Activated CD4-positive, alpha-beta T cell treated with anti-CD3 and anti-CD28 coated beads, Interleukin-2, amount 50 U/mL, for 4 hours (primary cell): ENCODE results near the gene ERP29.
"Not testable (repeated sequence)": the region's sequence is repeated elsewhere in the genome, so short reads cannot be mapped to it uniquely, and the experiment has no call there.

ENCODE experiments used
- DNase-seq, 2 experiments: peaks; one replicate each; pipeline ENCODE4 v3.0.0-alpha.2; 2020

ERP29 gene

GRCh38 chr12:112012775-112013600 lies at the start of gene ERP29, which contains the start of gene TMEM116:
TSS of gene ERP29 (plus strand) at chr12:112013426. CDS start at chr12:112013466, 40 bp downstream.
TSS of gene TMEM116 (minus strand) at chr12:112013165. CDS start at chr12:112005270, 7,895 bp downstream.
- peak; percentile 100 for DNase-seq

DNA sequence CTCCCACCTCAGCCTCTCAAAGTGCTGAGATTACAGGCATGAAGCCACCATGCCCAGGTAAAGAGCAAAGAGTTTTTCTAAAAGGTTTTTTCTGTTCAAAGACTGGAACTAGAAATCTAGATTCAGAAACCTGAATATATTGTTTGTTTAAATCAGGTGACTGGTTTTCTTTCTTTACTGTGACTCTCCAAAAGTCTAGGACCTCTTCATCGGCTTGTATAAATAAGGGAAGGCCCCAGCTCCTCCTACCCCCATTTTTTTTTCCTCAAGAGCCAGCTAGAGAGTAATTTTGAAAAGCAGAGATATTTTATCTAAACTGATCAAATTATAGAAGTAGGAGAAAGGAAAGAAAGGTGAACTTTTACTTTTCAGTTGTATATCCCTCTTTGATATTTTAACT lies 48.3 kb upstream of the ERP29 start:
- no peak for DNase-seq

GRCh38 chr12:111971800-111972199 lies 41.4 kb upstream of the ERP29 start:
- no peak for DNase-seq

DNA sequence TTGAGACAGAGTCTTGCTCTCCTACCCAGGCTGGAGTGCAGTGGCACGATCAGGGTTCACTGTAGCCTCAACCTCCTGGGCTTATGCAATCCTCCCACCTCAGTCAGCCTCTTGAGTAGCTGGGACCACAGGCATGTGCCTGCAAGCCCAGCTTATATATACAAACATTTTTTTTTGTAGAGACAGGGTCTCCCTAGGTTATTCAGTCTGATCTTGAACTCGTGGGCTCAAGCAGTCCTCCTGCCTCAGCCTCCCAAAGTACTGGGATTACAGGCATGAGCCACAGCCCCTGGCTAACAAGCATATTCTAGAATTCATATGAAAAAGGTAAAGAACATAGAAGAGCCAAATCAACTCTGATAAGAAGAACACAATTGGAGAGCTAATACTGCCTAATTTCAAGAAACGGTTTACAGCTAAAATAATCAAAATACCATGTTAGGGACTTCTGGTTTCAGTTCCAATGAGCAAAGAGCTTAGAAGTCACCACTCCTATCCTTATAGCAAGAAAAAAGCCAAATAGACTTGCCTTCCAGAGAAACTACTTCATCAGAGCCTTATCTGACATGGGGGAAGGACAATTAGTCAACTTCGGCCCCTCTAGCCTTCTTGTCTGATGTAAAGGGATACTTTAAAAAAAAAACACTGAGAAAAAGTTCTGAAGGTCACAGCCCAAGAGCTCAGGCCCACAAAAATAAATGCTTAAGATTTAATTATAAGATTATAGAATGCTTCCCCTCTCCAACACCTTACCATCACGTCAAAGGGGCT lies 37.9 kb upstream of the ERP29 start:
- DNase-seq, result no peak

DNA sequence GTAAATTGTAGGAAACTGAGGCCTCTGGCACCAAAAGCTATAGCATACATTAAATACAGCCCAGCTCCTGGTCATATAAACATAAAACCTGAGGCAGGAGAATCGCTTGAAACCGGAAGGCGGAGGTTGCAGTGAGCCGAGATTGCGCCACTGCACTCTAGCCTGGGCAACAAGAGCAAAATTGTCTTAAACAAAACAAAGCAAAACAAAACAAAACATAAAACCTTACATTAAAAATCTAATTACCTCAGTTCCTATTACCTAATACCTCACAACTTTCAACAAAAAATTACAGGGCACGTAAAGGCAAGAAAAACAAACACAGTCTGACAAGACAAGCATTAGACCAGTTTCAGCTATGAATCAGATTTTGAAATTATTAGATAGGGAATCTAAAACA lies 36.9 kb upstream of the ERP29 start:
- DNase-seq, result no peak

- DNase-seq, result no peak
Observed at GRCh38 chr12:111976860-111977259, 36.4 kb upstream of the ERP29 start.

DNA sequence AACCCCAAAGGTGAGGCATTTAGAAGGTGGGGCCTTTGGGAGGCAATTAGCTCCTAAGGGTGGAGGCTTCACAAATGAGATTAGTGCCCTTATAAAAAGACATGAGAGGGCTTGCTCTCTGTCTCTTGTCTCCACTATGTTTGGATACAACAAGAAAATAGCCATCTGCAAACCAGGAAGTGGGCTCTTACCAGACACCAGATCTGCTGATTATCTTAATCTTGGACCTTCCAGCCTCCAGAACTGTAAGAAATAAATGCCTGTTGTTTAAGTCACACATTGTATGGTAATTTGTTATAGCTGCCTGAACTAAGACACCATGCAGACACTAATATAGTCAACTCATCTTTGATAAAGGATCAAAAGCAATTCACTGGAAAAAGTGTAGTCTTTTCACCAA lies 34.7 kb upstream of the ERP29 start:
- no peak for DNase-seq

DNA sequence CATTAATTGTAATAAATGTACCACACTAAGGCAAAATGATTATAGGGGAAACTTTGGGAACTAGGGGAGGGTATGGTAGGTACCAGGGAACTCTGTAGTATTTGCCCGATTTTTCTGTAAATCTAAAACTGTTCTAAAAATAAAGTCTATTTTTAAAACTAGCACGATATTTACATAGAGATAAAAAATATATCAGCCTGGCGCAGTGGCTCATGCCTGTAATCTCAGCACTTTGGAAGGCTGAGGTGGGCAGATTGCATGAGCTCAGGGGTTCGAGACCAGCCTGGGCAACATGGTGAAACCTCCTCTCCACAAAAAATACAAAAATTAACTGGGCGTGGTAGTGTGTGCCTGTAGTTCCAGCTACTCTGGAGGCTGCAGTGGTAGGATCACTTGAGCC lies 32.6 kb upstream of the ERP29 start:
- DNase-seq, result no peak

- no peak for DNase-seq
Observed at GRCh38 chr12:111981987-111982386, 31.2 kb upstream of the ERP29 start.

- DNase-seq, result no peak
Observed at GRCh38 chr12:111984820-111985219, 28.4 kb upstream of the ERP29 start.

DNA sequence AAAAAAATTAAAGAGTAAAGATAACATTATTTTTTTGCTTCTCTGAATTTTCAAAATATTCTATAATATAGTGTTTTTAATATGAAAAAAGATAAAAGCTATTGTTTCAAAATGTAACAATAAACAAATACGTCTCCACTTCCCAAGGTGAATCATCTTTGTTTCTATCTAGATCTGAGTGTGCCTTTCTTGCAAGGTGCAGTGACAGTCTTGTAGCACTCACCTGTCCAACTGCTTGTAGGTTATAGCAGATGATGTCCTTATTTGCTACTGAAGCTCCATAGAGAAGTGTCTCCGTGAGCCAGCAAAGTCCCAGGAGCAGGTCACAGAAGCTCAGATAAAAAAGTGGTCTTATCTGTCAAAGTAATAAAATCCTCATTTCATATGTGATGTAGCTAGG lies 21.7 kb upstream of the ERP29 start:
- no peak for DNase-seq

- no peak for DNase-seq
Observed at GRCh38 chr12:111991946-111992345, 21.3 kb upstream of the ERP29 start.

- DNase-seq, result no peak
Observed at GRCh38 chr12:111992464-111992863, 20.8 kb upstream of the ERP29 start.

DNA sequence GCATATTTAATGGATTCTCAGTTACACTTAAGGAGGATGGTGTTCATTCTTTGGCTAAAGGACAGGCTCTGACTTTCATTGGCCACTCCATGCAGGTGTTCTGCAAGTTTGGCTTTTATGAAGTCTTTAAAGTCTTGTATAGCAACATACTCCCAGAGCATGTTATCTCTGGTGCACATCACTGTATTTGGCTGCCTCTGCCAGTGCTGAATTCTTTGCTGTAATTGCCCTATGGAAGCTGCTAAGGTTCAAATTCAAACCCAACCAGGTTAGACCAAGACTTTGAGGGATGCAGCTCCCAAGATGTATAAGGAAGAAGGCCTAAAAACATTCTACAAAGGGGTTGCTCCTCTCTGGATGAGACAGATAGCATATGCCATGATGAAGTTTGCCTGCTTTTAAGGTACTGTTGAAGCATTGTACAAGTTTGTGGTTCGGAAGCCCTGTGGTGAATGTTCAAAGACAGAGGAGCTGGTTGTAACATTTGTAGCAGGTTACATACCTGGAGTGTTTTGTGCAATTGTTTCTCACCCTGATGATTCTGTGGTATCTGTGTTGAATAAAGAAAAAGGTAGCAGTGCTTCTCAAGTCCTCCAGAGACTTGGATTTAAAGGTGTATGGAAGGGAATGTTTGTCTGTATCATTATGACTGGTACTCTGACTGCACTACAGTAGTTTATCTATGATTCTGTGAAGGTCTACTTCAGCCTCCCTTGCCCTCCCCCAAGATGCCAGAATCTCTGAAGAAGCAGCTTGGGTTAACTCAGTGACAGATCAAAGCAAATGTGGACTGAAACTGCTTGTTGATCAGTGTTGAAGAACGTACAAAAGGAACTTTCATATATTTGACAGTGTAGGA lies 19.7 kb upstream of the ERP29 start:
- no peak for DNase-seq

- DNase-seq, result not testable (repeated sequence)
Observed at GRCh38 chr12:111994211-111995111, 18.8 kb upstream of the ERP29 start.

- DNase-seq, result no peak
Observed at GRCh38 chr12:111995782-111996480, 17.3 kb upstream of the ERP29 start.

DNA sequence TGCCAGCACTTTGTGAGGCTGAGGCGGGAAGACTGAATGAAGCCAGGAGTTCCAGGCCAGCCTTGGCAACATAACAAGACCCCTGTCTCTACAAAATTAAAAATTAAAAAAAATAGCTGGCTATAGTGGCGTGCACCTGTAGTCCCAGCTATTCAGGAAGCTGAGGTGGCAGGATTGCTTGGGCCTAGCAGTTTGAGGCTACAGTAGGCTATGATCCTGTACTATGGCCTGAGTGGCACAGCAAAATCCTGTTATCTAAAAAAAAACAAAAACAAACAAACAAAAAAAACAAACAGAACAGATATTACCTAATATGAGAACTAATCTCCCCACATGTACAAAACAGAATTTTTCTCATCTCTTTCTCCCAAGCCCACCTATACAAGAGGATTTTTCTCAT lies 15.9 kb upstream of the ERP29 start:
- DNase-seq, result no peak

- no peak for DNase-seq
Observed at GRCh38 chr12:111998015-111998414, 15.2 kb upstream of the ERP29 start.

- not testable (repeated sequence) for DNase-seq
Observed at GRCh38 chr12:111999129-111999528, 14.1 kb upstream of the ERP29 start.

GRCh38 chr12:112000820-112001219 lies 12.4 kb upstream of the ERP29 start:
- DNase-seq, result no peak

DNA sequence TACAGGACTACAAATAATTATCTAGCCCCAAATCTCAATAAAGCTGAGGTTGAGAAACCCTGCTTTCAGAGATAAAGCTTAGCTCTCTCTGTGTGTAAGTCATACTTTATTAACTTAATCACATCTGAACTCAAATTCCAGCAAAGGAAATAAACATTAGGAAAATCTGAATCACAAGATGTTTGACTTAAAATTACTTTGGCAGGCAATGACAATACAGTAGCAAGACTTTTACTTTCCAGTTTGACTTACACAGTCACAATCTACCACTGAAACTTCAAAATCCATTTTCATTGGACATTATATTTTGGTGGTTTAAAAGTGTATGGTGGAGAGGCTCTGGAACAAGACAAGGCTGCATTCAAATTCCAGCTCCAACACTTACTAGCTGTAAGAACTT lies 11.7 kb upstream of the ERP29 start:
- no peak for DNase-seq
